ENCODE measurements around the gene COG5. TPM values are rescaled to one million over a fixed set of nuclear protein-coding genes. Genes with fewer than 3 reads are reported as not detected.

Gene COG5
- total RNA-seq, 1 experiment from 2014 or later, result 29.1 TPM

DNA sequence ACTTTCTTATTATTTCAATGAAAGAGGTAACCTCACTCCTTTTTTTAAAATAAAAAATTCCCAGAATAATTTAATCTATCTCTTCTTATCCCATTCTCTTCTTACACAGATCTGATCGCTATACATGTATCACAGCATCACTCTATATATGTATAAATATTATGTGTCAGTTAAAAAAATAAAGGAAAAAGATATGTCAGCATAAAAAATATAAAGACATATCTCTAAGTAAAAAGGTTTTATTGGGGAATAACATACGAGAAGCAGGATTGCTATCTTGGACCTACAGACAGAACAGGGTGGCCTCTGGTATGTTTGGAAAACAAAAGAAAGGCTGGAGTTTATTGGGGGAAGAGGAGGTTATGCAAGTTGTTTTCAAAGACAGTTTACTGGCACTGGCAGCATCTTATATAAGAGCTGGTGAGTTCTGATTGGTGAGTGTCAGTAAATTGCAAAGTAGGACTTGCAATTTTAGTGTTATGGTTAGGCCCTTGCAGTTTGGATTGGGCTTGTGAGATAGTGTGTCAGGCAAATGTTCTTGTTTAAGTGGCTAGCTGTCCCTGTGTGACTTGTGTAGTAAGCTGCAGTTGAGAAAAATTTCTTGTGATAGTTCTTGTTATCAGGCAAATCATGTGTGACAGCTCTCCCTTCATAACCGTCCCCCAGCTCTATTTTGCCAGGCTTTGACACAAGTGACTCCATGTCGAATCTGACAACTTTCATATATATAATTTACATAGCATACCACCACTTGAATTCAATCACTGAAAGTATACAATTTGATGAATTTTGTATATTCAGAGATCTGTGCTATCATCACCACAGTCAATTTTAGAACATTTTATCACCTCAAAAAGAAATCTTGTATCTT is 276.7 kb downstream of the COG5 start:
- TF ChIP-seq POLR2AphosphoS5 (IDR thresholded peaks at IDR 0.05; ENCODE audit: low read depth, low read length), result no peak
- TF ChIP-seq, protein P1, sequence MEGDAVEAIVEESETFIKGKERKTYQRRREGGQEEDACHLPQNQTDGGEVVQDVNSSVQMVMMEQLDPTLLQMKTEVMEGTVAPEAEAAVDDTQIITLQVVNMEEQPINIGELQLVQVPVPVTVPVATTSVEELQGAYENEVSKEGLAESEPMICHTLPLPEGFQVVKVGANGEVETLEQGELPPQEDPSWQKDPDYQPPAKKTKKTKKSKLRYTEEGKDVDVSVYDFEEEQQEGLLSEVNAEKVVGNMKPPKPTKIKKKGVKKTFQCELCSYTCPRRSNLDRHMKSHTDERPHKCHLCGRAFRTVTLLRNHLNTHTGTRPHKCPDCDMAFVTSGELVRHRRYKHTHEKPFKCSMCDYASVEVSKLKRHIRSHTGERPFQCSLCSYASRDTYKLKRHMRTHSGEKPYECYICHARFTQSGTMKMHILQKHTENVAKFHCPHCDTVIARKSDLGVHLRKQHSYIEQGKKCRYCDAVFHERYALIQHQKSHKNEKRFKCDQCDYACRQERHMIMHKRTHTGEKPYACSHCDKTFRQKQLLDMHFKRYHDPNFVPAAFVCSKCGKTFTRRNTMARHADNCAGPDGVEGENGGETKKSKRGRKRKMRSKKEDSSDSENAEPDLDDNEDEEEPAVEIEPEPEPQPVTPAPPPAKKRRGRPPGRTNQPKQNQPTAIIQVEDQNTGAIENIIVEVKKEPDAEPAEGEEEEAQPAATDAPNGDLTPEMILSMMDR (IDR thresholded peaks at IDR 0.05), result no peak
- TF ChIP-seq, protein P2, sequence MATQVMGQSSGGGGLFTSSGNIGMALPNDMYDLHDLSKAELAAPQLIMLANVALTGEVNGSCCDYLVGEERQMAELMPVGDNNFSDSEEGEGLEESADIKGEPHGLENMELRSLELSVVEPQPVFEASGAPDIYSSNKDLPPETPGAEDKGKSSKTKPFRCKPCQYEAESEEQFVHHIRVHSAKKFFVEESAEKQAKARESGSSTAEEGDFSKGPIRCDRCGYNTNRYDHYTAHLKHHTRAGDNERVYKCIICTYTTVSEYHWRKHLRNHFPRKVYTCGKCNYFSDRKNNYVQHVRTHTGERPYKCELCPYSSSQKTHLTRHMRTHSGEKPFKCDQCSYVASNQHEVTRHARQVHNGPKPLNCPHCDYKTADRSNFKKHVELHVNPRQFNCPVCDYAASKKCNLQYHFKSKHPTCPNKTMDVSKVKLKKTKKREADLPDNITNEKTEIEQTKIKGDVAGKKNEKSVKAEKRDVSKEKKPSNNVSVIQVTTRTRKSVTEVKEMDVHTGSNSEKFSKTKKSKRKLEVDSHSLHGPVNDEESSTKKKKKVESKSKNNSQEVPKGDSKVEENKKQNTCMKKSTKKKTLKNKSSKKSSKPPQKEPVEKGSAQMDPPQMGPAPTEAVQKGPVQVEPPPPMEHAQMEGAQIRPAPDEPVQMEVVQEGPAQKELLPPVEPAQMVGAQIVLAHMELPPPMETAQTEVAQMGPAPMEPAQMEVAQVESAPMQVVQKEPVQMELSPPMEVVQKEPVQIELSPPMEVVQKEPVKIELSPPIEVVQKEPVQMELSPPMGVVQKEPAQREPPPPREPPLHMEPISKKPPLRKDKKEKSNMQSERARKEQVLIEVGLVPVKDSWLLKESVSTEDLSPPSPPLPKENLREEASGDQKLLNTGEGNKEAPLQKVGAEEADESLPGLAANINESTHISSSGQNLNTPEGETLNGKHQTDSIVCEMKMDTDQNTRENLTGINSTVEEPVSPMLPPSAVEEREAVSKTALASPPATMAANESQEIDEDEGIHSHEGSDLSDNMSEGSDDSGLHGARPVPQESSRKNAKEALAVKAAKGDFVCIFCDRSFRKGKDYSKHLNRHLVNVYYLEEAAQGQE (IDR thresholded peaks at IDR 0.05; ENCODE audit: insufficient read depth in 1 of 2, low read depth in 2 of 2, low read length in 1 of 2), result no peak
- TF ChIP-seq SIN3A (IDR thresholded peaks at IDR 0.05; ENCODE audit: borderline replicate concordance, insufficient read depth, low read depth, low read length), result no peak
- TF ChIP-seq TCF7L2 (IDR thresholded peaks at IDR 0.05; ENCODE audit: low read depth, low read length), result no peak
- H3K27ac ChIP-seq (ENCODE audit: low read length), result no peak overlapping the region
- H3K9me3 ChIP-seq (ENCODE audit: control insufficient read depth, insufficient read depth, low read depth, low read length), result no peaks in the 10 kb centered on the region
- no peak overlapping the region for H3K4me3 ChIP-seq (ENCODE audit: low read depth in 2 of 2, low read length in 2 of 2)
- no peaks in the 10 kb centered on the region for H3K27me3 ChIP-seq (ENCODE audit: control insufficient read depth, insufficient read depth, low read length)
- ChIA-PET CTCF (no interaction called here), POLR2A (no interaction called here)
- H3K4me1 ChIP-seq (ENCODE audit: control insufficient read depth, insufficient read depth, low read length), result no peaks in the 10 kb centered on the region
- in situ Hi-C loops (cut with HindIII; ENCODE audit: low pct_unique_long_range_greater_than_20kb, low sequenced_read_pairs), result no loop called here
- ATAC-seq, result no peak
- no peaks in the 10 kb centered on the region for H3K36me3 ChIP-seq (ENCODE audit: control insufficient read depth, insufficient read depth, low read length)
- no TSS peak for BruUV-seq (replicated peaks)
- intact Hi-C loops (cut with micrococcal nuclease; ENCODE audit: unreplicated experiment), result no loop called here
- DNase-seq (ENCODE audit: low read depth, low spot score), result no peak

DNA sequence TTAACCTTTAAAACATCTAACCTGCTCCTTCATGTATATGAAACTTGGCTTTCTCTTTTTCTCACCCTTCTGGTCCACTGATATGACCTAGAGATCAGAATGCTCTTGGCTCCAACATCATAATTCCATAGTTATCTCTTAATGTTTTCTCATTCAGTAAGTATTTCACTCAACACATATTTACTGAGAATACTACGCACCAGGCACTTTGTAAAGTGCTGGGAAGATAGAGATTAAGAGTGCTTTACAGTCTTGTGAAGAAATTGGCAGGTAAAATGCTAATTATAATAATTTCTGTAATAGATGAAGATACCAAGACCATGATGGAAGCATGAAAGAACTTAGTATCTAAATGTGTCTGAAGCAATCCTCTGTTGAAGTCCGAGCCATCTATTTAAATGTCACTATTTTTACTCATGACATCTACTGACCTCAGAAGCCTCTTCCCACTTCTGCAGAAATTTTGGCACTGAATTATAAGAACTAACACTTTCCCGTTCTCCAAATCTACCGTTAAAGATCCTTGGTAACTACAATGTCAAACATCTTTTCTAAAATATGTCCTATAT is 278.7 kb downstream of the COG5 start:
- no peaks in the 10 kb centered on the region for H3K36me3 ChIP-seq (ENCODE audit: control insufficient read depth, insufficient read depth, low read length)
- intact Hi-C loops (cut with micrococcal nuclease; ENCODE audit: unreplicated experiment) (no loop called here), in situ Hi-C loops (cut with HindIII; ENCODE audit: low pct_unique_long_range_greater_than_20kb, low sequenced_read_pairs) (no loop called here)
- DNase-seq (ENCODE audit: low read depth, low spot score) (no peak), ATAC-seq (no peak)
- CTCF ChIA-PET, result no interaction called here
- H3K4me3 ChIP-seq (ENCODE audit: low read depth in 2 of 2, low read length in 2 of 2), result no peak overlapping the region
- no peaks in the 10 kb centered on the region for H3K9me3 ChIP-seq (ENCODE audit: control insufficient read depth, insufficient read depth, low read depth, low read length)
- TF ChIP-seq, protein P1 (IDR thresholded peaks at IDR 0.05), result no peak
- no peak for TF ChIP-seq SIN3A (IDR thresholded peaks at IDR 0.05; ENCODE audit: borderline replicate concordance, insufficient read depth, low read depth, low read length)
- no peak overlapping the region for H3K27ac ChIP-seq (ENCODE audit: low read length)
- no peaks in the 10 kb centered on the region for H3K4me1 ChIP-seq (ENCODE audit: control insufficient read depth, insufficient read depth, low read length)
- POLR2A ChIA-PET, result no interaction called here
- BruUV-seq (replicated peaks), result no TSS peak
- H3K27me3 ChIP-seq (ENCODE audit: control insufficient read depth, insufficient read depth, low read length), result no peaks in the 10 kb centered on the region
